NCI-H82 treated with DMSO at 0.1 percent for 48 hours (cell line): ENCODE data around the gene PRPF31.
"Not testable (repeated sequence)": the region's sequence is repeated elsewhere in the genome, so short reads cannot be mapped to it uniquely, and the experiment has no call there.

Experiments
- DNase-seq: peaks from one replicate; lab custom pipeline; 2025; ENCODE audit not compliant: unreplicated experiment; lab: John Stamatoyannopoulos, UW

PRPF31 gene

GRCh38 chr19:54160854-54161253, 45.3 kb downstream of the PRPF31 start:
- no peak for DNase-seq

GRCh38 chr19:54162241-54162805, 46.8 kb downstream of the PRPF31 start:
- peak; percentile 72 for DNase-seq

- DNase-seq = no peak
Observed at GRCh38 chr19:54162884-54163283, 47.3 kb downstream of the PRPF31 start.

- DNase-seq = no peak
Observed at GRCh38 chr19:54164369-54165068, 49.0 kb downstream of the PRPF31 start.

- no peak for DNase-seq
Observed at GRCh38 chr19:54165222-54165621, 49.7 kb downstream of the PRPF31 start.

- peak; percentile 63 for DNase-seq
Observed at GRCh38 chr19:54168174-54168917, 52.8 kb downstream of the PRPF31 start.

GRCh38 chr19:54169149-54169740, 53.7 kb downstream of the PRPF31 start:
- no peak for DNase-seq

GRCh38 chr19:54171736-54172431, 56.3 kb downstream of the PRPF31 start:
- DNase-seq = not testable (repeated sequence)

- DNase-seq = no peak
Observed at GRCh38 chr19:54172471-54173358, 57.2 kb downstream of the PRPF31 start, which contains the start of gene TMC4. TMC4 (minus strand) TSS chr19:54173160; CDS start chr19:54173117, 43 bp downstream.

- DNase-seq = no peak
Observed at GRCh38 chr19:54173359-54173699, 57.8 kb downstream of the PRPF31 start.

GRCh38 chr19:54173951-54174834, 58.6 kb downstream of the PRPF31 start:
- DNase-seq = no peak

GRCh38 chr19:54178581-54179261, 63.2 kb downstream of the PRPF31 start:
- no peak for DNase-seq

- no peak for DNase-seq
Observed at GRCh38 chr19:54179262-54179852, 63.8 kb downstream of the PRPF31 start.

- DNase-seq = no peak
Observed at GRCh38 chr19:54179921-54180461, 64.4 kb downstream of the PRPF31 start.

- no peak for DNase-seq
Observed at GRCh38 chr19:54180691-54181091, 65.1 kb downstream of the PRPF31 start.
